CD4-positive, alpha-beta memory T cell (primary cell): ENCODE data around the gene SYNPO2. TPM values are rescaled to one million over a fixed set of nuclear protein-coding genes. Genes with fewer than 3 reads are reported as not detected.

Experiments
- CTCF ChIA-PET: fragments of 350-600 bp; sonication (Branson Sonifier 250); formaldehyde crosslinking; loops from one replicate; lab custom pipeline; 2021; ENCODE audit warnings: inconsistent platforms; ENCODE audit not compliant: partially characterized antibody; lab: Charles Lee
- POLR2A ChIA-PET: fragments of 350-600 bp; sonication (Branson Sonifier 250); formaldehyde crosslinking; loops from one replicate; lab custom pipeline; 2021; ENCODE audit not compliant: partially characterized antibody; lab: Charles Lee
- DNase-seq, 5 donors: peaks; one replicate each; pipeline versions ENCODE4 v3.0.0 to v3.0.0-alpha.2; 2020 to 2022; ENCODE audit warnings: mixed read lengths in 1 of 5
- H3K27ac ChIP-seq: one replicate; pipeline ENCODE4 v1.7.0; 2013; ENCODE audit warnings: low read depth, low read length
- H3K27me3 ChIP-seq: 2 replicates; pipeline ENCODE4 v1.7.0; 2013; ENCODE audit warnings: mild to moderate bottlenecking, low read length, moderate library complexity; ENCODE audit not compliant: insufficient read depth
- H3K36me3 ChIP-seq: 2 replicates; pipeline ENCODE4 v1.7.0; 2013; ENCODE audit warnings: mild to moderate bottlenecking, low read length, moderate library complexity; ENCODE audit not compliant: insufficient read depth
- H3K4me1 ChIP-seq: 2 replicates; pipeline ENCODE4 v1.7.0; 2013; ENCODE audit warnings: mild to moderate bottlenecking, low read length, moderate library complexity; ENCODE audit not compliant: insufficient read depth
- H3K4me3 ChIP-seq, 2 donors: one replicate each; pipeline ENCODE4 v1.7.0; 2013; ENCODE audit warnings: low read length in 2 of 2, mild to moderate bottlenecking in 1 of 2
- H3K9me3 ChIP-seq, 2 donors: one replicate each; pipeline ENCODE4 v1.7.0; 2013; ENCODE audit warnings: low read length in 2 of 2, control low read depth in 1 of 2; ENCODE audit not compliant: control insufficient read depth in 1 of 2
- H3K27ac Mint-ChIP-seq, 7 donors: one replicate each; pipeline ENCODE4 v1.8.0; 2020 to 2021; ENCODE audit warnings: mixed read lengths in 7 of 7, mild to moderate bottlenecking in 6 of 7, inconsistent platforms in 3 of 7, moderate library complexity in 3 of 7
- H3K27me3 Mint-ChIP-seq, 2 donors: one replicate each; pipeline ENCODE4 v1.8.0; 2020 to 2021; ENCODE audit warnings: mixed read lengths in 2 of 2
- H3K36me3 Mint-ChIP-seq, 2 donors: one replicate each; pipeline ENCODE4 v1.8.0; 2020 to 2021; ENCODE audit warnings: mixed read lengths in 2 of 2, inconsistent platforms in 1 of 2, mild to moderate bottlenecking in 1 of 2
- H3K4me1 Mint-ChIP-seq, 4 donors: one replicate each; pipeline ENCODE4 v1.8.0; 2020 to 2021; ENCODE audit warnings: mixed read lengths in 4 of 4, mild to moderate bottlenecking in 1 of 4
- H3K4me3 Mint-ChIP-seq, 8 donors: one replicate each; pipeline ENCODE4 v1.8.0; 2020 to 2021; ENCODE audit warnings: mixed read lengths in 8 of 8, mild to moderate bottlenecking in 7 of 8, moderate library complexity in 6 of 8, inconsistent platforms in 3 of 8
- H3K9me3 Mint-ChIP-seq, 8 donors: one replicate each; pipeline ENCODE4 v1.8.0; 2020 to 2021; ENCODE audit warnings: mixed read lengths in 8 of 8, mild to moderate bottlenecking in 5 of 8, inconsistent platforms in 3 of 8, moderate library complexity in 1 of 8
- intact Hi-C: fragments of 100-400 bp; cut with micrococcal nuclease; formaldehyde crosslinking; loops from one replicate; pipeline ENCODE4 v1.15.1; 2023
- polyA plus RNA-seq, 2 donors: library from polyadenylated mRNA; unstranded; fragments of 300-500 nt; fragmentation: Illumina TruSeq; gene quantifications; one replicate each; pipeline ENCODE4 v1.2.3, GENCODE V29; 2021
- total RNA-seq, 2 experiments: library from RNA; stranded (reverse); gene quantifications; one replicate each; pipeline ENCODE4 v1.2.3, GENCODE V29; 2021

The SYNPO2 gene
- total and polyA plus RNA-seq, 4 experiments from 2014 or later = 0.04 to 1.4 (median 0.84) TPM

- Histone ChIP-seq H3K27me3 (no peaks in the 10 kb centered on the region), H3K4me3 (no peak overlapping the region), H3K4me1 (no peaks in the 10 kb centered on the region), H3K9me3 (no peaks in the 10 kb centered on the region), H3K36me3 (no peaks in the 10 kb centered on the region), H3K27ac (no peak overlapping the region)
- intact Hi-C loops = no loop called here
- no peak for DNase-seq
- Mint-ChIP-seq H3K4me3 (no peak overlapping the region), H3K36me3 (no peaks in the 10 kb centered on the region), H3K4me1 (no peaks in the 10 kb centered on the region), H3K27ac (no peak overlapping the region), H3K27me3 (peaks cover 0 to 11% of the 10 kb centered on the region in 2 donors), H3K9me3 (no peaks in the 10 kb centered on the region)
- CTCF ChIA-PET = interaction anchor here (0.7 kb wide), 1 partner anchor 9 kb away, joined by 3 read pairs; no protein-coding TSS in a partner anchor
- POLR2A ChIA-PET = no interaction called here
Observed at GRCh38 chr4:118955515-118955914, 66.9 kb downstream of the SYNPO2 start.

DNA sequence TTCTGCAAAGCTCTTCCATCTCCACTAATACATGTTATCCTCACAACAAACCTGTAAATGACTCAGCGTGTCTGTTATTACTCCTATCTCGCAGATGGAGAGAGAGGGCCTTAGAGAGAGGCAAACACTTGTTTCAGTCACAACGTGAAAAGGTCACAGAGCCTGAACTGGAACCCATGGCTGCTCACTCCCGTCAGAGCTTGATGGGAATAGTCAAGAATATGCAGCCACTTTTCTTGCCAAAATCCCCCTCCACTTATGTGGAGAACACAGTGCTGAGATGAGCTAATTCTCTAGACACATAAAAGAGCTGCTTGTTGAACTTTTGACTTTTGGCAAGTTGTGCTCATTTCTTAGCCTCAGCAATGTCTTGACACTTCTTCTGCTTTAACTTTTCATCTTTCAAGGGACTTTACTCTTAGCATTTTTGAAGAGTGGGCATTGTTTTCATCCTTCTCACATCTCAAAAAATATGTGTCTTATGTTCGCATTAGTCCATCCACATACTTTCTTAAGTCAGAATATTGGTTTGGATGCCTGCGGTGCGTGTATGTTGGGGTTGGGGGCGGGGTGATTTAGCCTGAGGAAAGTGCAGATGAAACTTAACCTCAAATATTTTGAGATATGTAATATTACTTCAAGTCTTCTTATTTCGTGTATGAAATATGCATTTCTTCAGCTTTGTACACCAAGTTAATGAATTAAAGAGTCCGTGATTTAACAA lies 69.2 kb downstream of the SYNPO2 start:
- Histone ChIP-seq H3K9me3 (no peaks in the 10 kb centered on the region), H3K27ac (no peak overlapping the region), H3K36me3 (no peaks in the 10 kb centered on the region), H3K4me3 (no peak overlapping the region), H3K27me3 (no peaks in the 10 kb centered on the region), H3K4me1 (no peaks in the 10 kb centered on the region)
- Mint-ChIP-seq H3K4me3 (no peak overlapping the region), H3K27ac (no peak overlapping the region), H3K4me1 (no peaks in the 10 kb centered on the region), H3K27me3 (peaks cover 0 to 14% of the 10 kb centered on the region in 2 donors), H3K36me3 (no peaks in the 10 kb centered on the region), H3K9me3 (no peaks in the 10 kb centered on the region)
- POLR2A ChIA-PET = no interaction called here
- CTCF ChIA-PET = no interaction called here
- no peak for DNase-seq
- intact Hi-C loops = no loop called here

DNA sequence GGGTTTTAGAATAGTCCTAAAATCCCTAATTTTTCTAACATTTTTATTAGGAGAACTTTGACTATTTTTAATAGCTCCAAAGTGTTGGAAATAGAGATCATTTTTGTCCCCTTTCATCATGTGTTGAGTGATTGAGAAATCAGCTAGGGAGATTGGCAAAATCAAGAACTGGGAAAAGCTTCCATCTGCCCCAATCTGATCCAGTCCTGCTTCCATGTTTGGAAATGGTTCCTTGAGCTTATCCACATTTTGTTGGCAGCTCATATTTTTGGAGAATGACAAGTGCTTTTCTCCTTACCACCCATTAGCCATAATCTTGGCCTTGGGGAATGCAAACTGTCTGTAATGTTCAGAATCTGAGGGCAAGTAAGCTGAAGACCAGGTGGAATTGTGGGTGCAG lies 73.9 kb downstream of the SYNPO2 start:
- intact Hi-C loops = no loop called here

DNA sequence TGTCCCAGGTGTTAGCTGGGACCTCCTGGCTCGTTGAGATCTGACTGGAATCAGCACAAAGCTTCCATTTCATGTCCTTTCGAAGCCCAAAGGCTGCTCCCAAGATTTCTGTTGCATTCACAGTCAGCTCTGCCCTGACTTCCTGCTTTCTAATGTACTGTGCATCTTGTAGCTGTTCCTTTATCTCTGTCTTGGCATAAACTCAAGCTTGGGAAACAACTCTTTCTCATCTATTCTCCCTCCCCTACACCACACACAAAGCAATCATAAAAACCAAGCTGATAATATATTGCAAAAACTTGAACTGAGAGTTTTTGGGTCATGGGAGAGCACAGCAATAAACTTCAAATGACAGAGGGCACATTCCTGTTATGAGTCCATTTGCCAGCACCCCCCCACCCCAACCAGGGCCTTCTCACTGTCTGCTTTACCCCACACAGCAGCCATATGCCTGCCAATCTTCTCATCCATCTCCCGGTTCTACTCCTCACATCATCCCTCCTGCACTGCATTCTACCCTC lies 76.3 kb downstream of the SYNPO2 start:
- peaks cover 0 to 4% of the 10 kb centered on the region in 2 donors for H3K27me3 Mint-ChIP-seq
- H3K36me3 Mint-ChIP-seq = no peaks in the 10 kb centered on the region
- H3K9me3 ChIP-seq = no peaks in the 10 kb centered on the region
- DNase-seq = no peak
- H3K27me3 ChIP-seq = no peaks in the 10 kb centered on the region
- peaks cover 8% of the 10 kb centered on the region for H3K4me1 ChIP-seq
- ChIA-PET POLR2A (no interaction called here), CTCF (no interaction called here)
- intact Hi-C loops = no loop called here
- no peaks in the 10 kb centered on the region for H3K36me3 ChIP-seq
- no peak overlapping the region for H3K27ac ChIP-seq
- H3K9me3 Mint-ChIP-seq = peaks cover 0 to 1% (median 0%) of the 10 kb centered on the region in 8 donors
- H3K4me3 ChIP-seq = no peak overlapping the region
- H3K27ac Mint-ChIP-seq = peak overlapping the region in 1 of 7 donors; percentile 25
- H3K4me1 Mint-ChIP-seq = peaks cover 6 to 9% (median 7%) of the 10 kb centered on the region in 4 donors
- no peak overlapping the region for H3K4me3 Mint-ChIP-seq

More for the DNA sequence above, 73.9 kb downstream of the SYNPO2 start:
- Mint-ChIP-seq H3K27me3 (peaks cover 0 to 10% of the 10 kb centered on the region in 2 donors), H3K4me3 (no peak overlapping the region), H3K9me3 (peaks cover 0 to 1% (median 0%) of the 10 kb centered on the region in 8 donors), H3K36me3 (no peaks in the 10 kb centered on the region), H3K4me1 (peaks cover 0 to 1% (median 0%) of the 10 kb centered on the region in 4 donors), H3K27ac (no peak overlapping the region)
- DNase-seq = no peak
- H3K27ac ChIP-seq = no peak overlapping the region
- ChIA-PET POLR2A (no interaction called here), CTCF (no interaction called here)
- no peak overlapping the region for H3K4me3 ChIP-seq
- H3K4me1 ChIP-seq = no peaks in the 10 kb centered on the region
- H3K9me3 ChIP-seq = no peaks in the 10 kb centered on the region
- no peaks in the 10 kb centered on the region for H3K36me3 ChIP-seq
- H3K27me3 ChIP-seq = no peaks in the 10 kb centered on the region

- H3K9me3 Mint-ChIP-seq = peaks cover 0 to 1% (median 0%) of the 10 kb centered on the region in 8 donors
- POLR2A ChIA-PET = no interaction called here
- CTCF ChIA-PET = interaction anchor here (1.1 to 1.4 kb wide), 2 partner anchors 16 to 74 kb away, joined by 3 read pairs; no protein-coding TSS in a partner anchor
Observed at GRCh38 chr4:118967393-118967792, 78.7 kb downstream of the SYNPO2 start.

GRCh38 chr4:118968005-118968404 lies 79.4 kb downstream of the SYNPO2 start:
- H3K27me3 Mint-ChIP-seq = no peaks in the 10 kb centered on the region
- no peaks in the 10 kb centered on the region for H3K36me3 Mint-ChIP-seq
- no peaks in the 10 kb centered on the region for H3K27me3 ChIP-seq
- no peak overlapping the region for H3K4me3 ChIP-seq
- H3K27ac ChIP-seq = no peak overlapping the region
- peak overlapping the region in 2 of 8 donors; percentile 27 to 71 for H3K4me3 Mint-ChIP-seq
- H3K4me1 Mint-ChIP-seq = peaks cover 6 to 9% (median 7%) of the 10 kb centered on the region in 4 donors
- H3K36me3 ChIP-seq = no peaks in the 10 kb centered on the region
- DNase-seq = peak in 2 of 5 donors; percentile 5 to 11
- peaks cover 8% of the 10 kb centered on the region for H3K4me1 ChIP-seq
- POLR2A ChIA-PET = no interaction called here
- no peaks in the 10 kb centered on the region for H3K9me3 ChIP-seq
- CTCF ChIA-PET = interaction anchor here (1.1 to 1.4 kb wide), 2 partner anchors 15 to 73 kb away, joined by 3 read pairs; no protein-coding TSS in a partner anchor
- intact Hi-C loops = no loop called here
- peaks cover 0 to 1% (median 0%) of the 10 kb centered on the region in 8 donors for H3K9me3 Mint-ChIP-seq
- H3K27ac Mint-ChIP-seq = peak overlapping the region in 5 of 7 donors; percentile 9 to 42 (median 22)

More at GRCh38 chr4:118967393-118967792, 78.7 kb downstream of the SYNPO2 start:
- H3K4me3 ChIP-seq = no peak overlapping the region
- H3K4me1 ChIP-seq = peaks cover 8% of the 10 kb centered on the region
- DNase-seq = no peak
- no peaks in the 10 kb centered on the region for H3K36me3 ChIP-seq
- no peaks in the 10 kb centered on the region for H3K9me3 ChIP-seq
- no peak overlapping the region for H3K4me3 Mint-ChIP-seq
- no peak overlapping the region for H3K27ac Mint-ChIP-seq
- H3K4me1 Mint-ChIP-seq = peaks cover 6 to 9% (median 7%) of the 10 kb centered on the region in 4 donors
- H3K36me3 Mint-ChIP-seq = no peaks in the 10 kb centered on the region
- intact Hi-C loops = no loop called here
- H3K27me3 ChIP-seq = no peaks in the 10 kb centered on the region
- no peaks in the 10 kb centered on the region for H3K27me3 Mint-ChIP-seq
- H3K27ac ChIP-seq = no peak overlapping the region

GRCh38 chr4:118968813-118969212 lies 80.2 kb downstream of the SYNPO2 start:
- H3K36me3 ChIP-seq = no peaks in the 10 kb centered on the region
- no peak for DNase-seq
- H3K4me1 ChIP-seq = peaks cover 8% of the 10 kb centered on the region
- H3K27ac ChIP-seq = no peak overlapping the region
- no peaks in the 10 kb centered on the region for H3K9me3 ChIP-seq
- H3K27ac Mint-ChIP-seq = no peak overlapping the region
- CTCF ChIA-PET = no interaction called here
- no peaks in the 10 kb centered on the region for H3K27me3 ChIP-seq
- H3K4me1 Mint-ChIP-seq = peaks cover 6 to 9% (median 7%) of the 10 kb centered on the region in 4 donors
- no peak overlapping the region for H3K4me3 ChIP-seq
- H3K27me3 Mint-ChIP-seq = no peaks in the 10 kb centered on the region
- intact Hi-C loops = no loop called here
- POLR2A ChIA-PET = no interaction called here
- H3K36me3 Mint-ChIP-seq = no peaks in the 10 kb centered on the region
- H3K9me3 Mint-ChIP-seq = peaks cover 0 to 1% (median 0%) of the 10 kb centered on the region in 8 donors
- H3K4me3 Mint-ChIP-seq = no peak overlapping the region
